SK-MEL-5 (cell line): ENCODE measurements around the gene GFPT2. TPM values are rescaled to one million over a fixed set of nuclear protein-coding genes. Genes with fewer than 3 reads are reported as not detected.

Experiments used
- DNase-seq: peaks from one replicate; pipeline ENCODE4 v3.0.0-alpha.2; 2016; ENCODE audit warnings: low read depth, low spot score
- in situ Hi-C: cut with HindIII; loops from 2 replicates; pipeline ENCODE4 v1.10.0; 2016; ENCODE audit warnings: low sequenced_read_pairs, high pct_unique_total_duplicates, low pct_unique_long_range_greater_than_20kb
- total RNA-seq: library from RNA; depleted of rRNA; stranded (reverse); fragments of >200 nt; shearing (Covaris generic); gene quantifications from 2 replicates; pipeline ENCODE4 v1.2.3, GENCODE V29; 2014

The GFPT2 gene
- total RNA-seq, 1 experiment from 2014 or later, result 2.3 TPM

DNA sequence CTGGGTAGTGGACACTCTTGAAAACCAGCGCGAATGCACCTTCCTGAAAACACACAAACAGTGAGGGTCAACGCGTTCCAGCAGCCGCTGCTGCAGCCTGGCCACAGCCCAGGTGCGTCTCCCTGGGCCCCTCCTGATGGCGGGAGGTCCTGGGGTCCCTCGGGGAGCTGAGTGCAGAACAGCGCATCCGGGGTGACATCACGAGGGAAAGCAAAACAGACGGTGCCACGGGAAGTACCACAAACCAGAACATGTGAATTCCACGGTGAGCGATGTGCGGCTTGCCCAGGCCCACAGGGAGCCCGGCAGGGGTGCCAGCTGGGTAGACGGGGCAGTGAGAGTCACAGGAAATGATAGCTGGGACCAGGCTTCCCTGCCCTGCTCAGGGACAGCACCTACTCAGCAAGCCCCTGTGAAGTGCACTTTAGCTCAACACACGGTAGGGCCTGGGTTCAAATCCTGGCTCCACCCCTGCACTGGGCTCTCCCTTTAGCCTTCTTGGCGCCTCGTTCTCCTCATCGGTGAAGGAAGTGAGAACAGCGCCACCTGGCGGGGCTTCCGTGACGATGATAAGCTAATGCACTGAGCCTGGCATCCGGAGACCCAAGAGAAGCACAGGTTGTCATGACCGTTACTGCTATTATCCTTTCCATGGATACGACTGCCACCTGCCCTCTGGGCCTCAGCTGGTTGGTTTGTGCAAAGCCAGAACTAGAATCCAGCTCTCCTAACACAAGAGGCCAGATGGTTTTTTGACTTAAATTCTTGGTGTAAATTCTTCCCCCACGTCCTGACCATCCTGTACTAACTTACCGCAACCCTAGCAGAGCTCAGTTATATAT is 24.6 kb downstream of the GFPT2 start:
- in situ Hi-C loops, result no loop called here
- peak; percentile 83 for DNase-seq

GRCh38 chr5:180326989-180327565 is 26.1 kb downstream of the GFPT2 start:
- in situ Hi-C loops, result no loop called here
- DNase-seq, result no peak

DNA sequence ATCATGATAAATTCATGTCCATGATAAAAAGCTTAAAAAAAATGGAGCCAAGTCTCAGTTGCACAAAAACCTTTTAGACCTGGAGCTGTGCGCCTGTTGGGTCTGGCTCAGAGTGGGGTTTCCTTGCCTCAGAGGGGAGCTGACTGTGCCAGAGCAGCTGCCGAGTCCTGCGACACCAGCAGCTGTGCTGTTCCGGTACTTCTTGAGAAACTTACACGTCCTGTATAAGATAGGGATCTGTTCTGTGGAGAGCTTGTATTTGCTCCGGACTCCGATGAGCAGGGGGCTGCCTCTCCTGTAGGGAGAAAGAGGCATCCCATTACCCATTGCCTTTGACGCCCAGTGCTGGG is 28.6 kb downstream of the GFPT2 start:
- DNase-seq, result no peak
- in situ Hi-C loops, result no loop called here

GRCh38 chr5:180323941-180324600 is 29.1 kb downstream of the GFPT2 start:
- peak; percentile 19 for DNase-seq
- in situ Hi-C loops, result no loop called here

DNA sequence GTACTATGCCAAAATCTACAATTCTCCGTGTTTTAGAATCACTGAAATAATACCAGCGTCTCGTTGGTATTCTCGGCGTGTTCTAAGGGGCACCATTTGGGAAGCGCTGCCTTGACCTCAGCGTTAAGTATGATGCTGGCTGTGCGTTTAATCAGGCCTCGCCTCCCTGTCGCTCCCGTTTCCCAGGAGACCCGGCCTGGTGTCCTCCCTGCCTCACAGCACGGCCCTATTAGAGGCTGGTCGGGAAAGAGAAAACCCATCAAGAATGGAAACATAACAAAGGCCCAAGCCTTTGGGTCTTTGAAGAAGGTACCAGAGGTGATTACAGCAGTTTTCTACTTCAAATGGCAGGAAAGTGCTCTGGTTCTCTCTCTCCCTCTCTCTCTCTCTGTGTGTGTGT is 30.0 kb downstream of the GFPT2 start:
- DNase-seq, result no peak
- in situ Hi-C loops, result no loop called here

- in situ Hi-C loops, result no loop called here
- no peak for DNase-seq
These were observed 34.6 kb downstream of the GFPT2 start for GRCh38 chr5:180318456-180319089.

DNA sequence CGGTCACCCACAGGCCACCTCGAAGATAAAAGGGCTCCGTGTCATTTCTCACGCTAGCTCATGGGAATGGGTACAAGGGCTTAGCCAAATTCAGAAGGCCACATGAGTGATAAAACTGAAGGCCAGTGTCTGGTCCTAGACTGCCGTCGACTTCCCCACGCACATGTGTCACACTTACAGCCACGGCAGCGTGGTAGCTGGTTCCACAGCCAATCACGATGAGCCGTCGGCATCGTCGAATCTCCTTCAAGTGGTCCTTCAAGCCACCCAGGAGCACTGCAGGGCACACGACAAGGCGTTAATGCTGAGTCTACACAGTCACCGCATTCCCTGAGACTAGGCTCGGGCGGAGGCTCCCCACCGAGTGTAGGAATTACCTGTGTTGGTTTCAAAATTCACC is 36.5 kb downstream of the GFPT2 start:
- no peak for DNase-seq
- in situ Hi-C loops, result no loop called here

- in situ Hi-C loops, result no loop called here
- DNase-seq, result peak; percentile 52
These were observed 37.3 kb downstream of the GFPT2 start for GRCh38 chr5:180315762-180316212.

DNA sequence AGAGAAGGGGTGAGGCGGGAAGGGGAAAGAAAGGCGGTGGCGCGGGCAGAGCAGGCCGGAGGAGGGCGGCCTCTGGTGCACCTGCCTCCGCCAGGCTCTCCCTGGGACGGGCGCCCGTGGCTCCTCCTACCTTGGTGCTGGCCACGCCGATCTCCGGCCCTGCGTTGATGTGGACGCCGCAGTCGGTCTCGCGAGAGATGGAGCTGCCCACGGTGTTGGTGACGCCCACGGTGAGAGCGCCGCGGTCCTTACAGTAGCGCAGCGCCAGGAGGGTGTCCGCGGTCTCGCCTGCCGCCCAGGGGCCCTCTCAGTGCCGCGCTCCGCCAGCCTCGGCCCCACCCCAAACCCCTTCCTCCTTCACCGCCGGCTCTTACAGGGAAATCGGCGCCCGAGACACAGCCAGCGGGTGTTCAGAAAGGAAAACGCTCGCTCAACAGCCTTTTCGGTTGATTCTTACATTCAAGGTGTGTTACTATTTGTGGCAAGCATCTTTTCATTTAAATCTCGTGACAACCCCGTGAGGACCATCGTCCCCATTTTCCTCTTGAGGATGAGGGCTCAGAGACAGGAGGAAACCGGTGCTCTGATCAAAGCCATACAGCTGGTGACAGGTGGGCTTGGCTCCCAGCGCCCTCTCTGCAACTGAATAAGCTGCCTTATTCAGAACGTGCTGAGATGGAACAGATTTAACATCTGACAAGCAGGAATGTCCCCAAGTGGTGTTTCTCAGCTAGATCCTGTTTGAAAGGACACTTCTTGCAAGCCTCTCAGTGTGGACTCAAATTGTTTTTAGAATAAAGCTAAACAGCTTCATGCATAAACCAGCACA is 39.2 kb downstream of the GFPT2 start:
- peak; percentile 80 for DNase-seq
- in situ Hi-C loops, result no loop called here

- DNase-seq, result no peak
- in situ Hi-C loops, result no loop called here
These were observed 41.9 kb downstream of the GFPT2 start for GRCh38 chr5:180311216-180311615.

GRCh38 chr5:180306796-180307195 is 46.3 kb downstream of the GFPT2 start:
- no peak for DNase-seq
- in situ Hi-C loops, result no loop called here

GRCh38 chr5:180305481-180305880 is 47.7 kb downstream of the GFPT2 start:
- DNase-seq, result no peak
- in situ Hi-C loops, result no loop called here

DNA sequence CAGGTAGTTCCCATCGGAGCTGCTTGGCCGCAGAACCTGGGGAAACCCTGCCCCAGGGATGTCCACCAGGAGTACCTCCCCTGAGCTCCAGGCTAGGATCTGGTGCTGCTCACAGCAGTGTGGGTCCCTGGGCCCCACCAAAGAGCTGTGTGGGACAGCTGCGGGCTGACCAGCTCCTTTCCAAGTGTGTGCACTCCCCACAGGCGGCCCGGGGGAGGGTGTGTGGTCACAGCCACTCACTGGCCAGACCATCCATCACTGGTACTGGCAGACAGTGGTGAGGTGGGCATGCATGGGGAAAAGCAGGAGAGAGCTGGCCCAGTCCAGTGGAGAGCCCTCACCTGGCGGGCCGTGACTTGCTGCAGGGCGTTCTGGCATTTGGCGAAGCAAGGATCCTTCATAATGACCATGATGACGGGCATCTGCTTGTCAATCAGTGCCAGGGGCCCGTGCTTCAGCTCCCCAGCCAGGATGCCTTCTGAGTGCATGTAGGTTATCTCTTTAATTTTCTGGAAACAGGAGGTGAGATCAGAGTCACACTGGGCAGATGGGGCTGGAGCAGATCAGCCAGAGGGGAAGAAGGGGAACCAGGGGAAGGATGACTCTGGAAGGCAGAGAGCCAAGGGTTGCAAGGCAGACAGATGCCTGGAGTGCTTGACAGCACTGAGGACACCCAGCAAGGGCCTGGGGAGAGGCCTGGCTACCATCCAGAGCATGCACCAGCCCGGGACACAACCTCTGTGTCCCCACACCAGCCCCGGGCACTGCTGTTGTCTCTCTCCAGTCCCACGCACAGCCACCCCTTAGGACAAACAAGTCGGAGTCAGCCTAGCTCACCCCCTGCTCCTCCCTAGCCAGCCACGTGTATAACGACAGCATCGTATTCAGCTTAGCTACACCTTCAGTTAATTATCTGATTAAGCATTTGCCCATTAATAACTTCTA is 48.4 kb downstream of the GFPT2 start:
- DNase-seq, result no peak
- in situ Hi-C loops, result no loop called here

DNA sequence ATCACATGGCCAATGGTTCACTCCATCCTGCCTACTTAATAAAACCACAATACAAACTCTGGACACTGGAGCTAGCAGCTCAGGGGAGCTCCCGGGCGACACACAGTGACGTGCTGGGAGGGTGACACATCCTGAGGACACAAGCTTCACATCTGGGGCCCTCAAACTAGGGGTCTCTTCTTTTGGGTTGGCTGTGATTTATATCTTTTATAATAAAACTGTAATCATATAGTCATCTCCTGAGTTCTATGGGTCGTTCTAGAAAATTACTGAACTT is 49.2 kb downstream of the GFPT2 start:
- in situ Hi-C loops, result no loop called here
- DNase-seq, result no peak

GRCh38 chr5:180303226-180304015 is 49.7 kb downstream of the GFPT2 start:
- in situ Hi-C loops, result no loop called here
- no peak for DNase-seq

DNA sequence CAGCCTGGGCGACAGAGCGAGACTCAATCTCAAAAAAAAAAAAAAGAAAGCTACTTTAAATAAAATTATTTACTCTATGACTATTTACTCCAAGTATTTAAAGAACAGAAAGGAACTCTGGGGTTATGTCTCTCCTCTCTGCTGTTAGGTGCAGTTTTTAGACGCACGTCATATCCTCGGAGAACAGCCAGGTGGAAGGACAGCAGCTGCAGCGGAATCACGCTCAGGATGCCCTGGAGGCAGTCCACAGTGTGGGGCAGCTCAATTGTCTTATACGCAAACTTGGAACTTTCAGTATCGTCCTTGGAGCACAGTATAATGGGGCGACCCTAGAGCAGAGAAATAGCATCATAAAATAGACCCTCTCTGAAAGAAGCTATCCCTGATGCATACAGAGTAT is 50.9 kb downstream of the GFPT2 start:
- no peak for DNase-seq
- in situ Hi-C loops, result no loop called here
